Ovary (tissue), 9 donors: ENCODE data around the gene SCGB3A1. TPM values are rescaled to one million over a fixed set of nuclear protein-coding genes. Genes with fewer than 3 reads are reported as not detected.

ENCODE experiments used
- DNase-seq, 5 donors: peaks; one replicate each; pipeline ENCODE4 v3.0.0-alpha.2; 2019 to 2020
- H3K27ac ChIP-seq, 2 donors: fragments of 200-600 bp; one replicate each; pipeline versions ENCODE4 v1.5.1 to v1.8.0; 2019 to 2022
- H3K27me3 ChIP-seq: fragments of 200-600 bp; one replicate; pipeline ENCODE4 v1.8.0; 2022
- H3K36me3 ChIP-seq: fragments of 200-600 bp; sonication (generic); one replicate; pipeline ENCODE4 v1.5.1; 2019
- H3K4me1 ChIP-seq: one replicate; pipeline ENCODE4 v1.8.1; 2013; ENCODE audit warnings: mild to moderate bottlenecking, moderate library complexity; ENCODE audit not compliant: insufficient read depth
- H3K4me3 ChIP-seq: fragments of 200-600 bp; sonication (generic); one replicate; pipeline ENCODE4 v1.5.1; 2017
- H3K9me3 ChIP-seq, 2 donors: fragments of 200-600 bp in 1 of 2; sonication (generic) in 1 of 2; one replicate each; pipeline versions ENCODE4 v1.5.1 to v1.8.1; 2013 to 2019; ENCODE audit warnings: mild to moderate bottlenecking in 1 of 2, moderate library complexity in 1 of 2
- CTCF ChIP-seq, 3 donors: fragments of 450-650 bp in 2 of 3; fragments of 200-600 bp in 1 of 3; IDR thresholded peaks; one replicate each; pipeline versions ENCODE4 v1.5.1 to v1.8.0; 2016 to 2022; ENCODE audit warnings: antibody characterized with exemption in 3 of 3, mild to moderate bottlenecking in 1 of 3
- EP300 ChIP-seq: sonication (generic); formaldehyde crosslinking; IDR thresholded peaks from one replicate; pipeline ENCODE4 v1.6.1; 2017; ENCODE audit warnings: antibody characterized with exemption
- POLR2A ChIP-seq: fragments of 450-650 bp; IDR thresholded peaks from one replicate; pipeline ENCODE4 v1.6.1; 2017; ENCODE audit warnings: antibody characterized with exemption, mild to moderate bottlenecking, moderate library complexity
- WGBS, 3 donors: extraction: QIAGEN DNeasy Blood & Tissue Kit in 1 of 3; methylation state at CpG; one replicate each; pipeline versions ENCODE4 v1.1.5 to v1.1.7; 2013 to 2017; 5-methylcytosine and 5-hydroxymethylcytosine counted together
- intact Hi-C, 4 donors: fragments of 100-400 bp; cut with DNase I; formaldehyde crosslinking; loops; one replicate each; pipeline versions ENCODE4 v1.11.0 to v1.15.1; 2022 to 2023
- polyA plus RNA-seq, 2 donors: library from polyadenylated mRNA; stranded (reverse); fragments of 200-250 nt in 1 of 2; fragments of 350-450 nt in 1 of 2; fragmentation: Illumina TruSeq in 1 of 2; extraction: RNeasy Lipid Tissue Mini Kit (QIAGEN cat#74804) in 1 of 2; gene quantifications; one replicate each; pipeline ENCODE4 v1.2.3, GENCODE V29; 2013 to 2014
- total RNA-seq, 7 donors: library from RNA; depleted of rRNA in 2 of 7; stranded (reverse); fragments of >200 nt in 2 of 7; fragmentation: NEBNext Ultra II Directional in 3 of 7; extraction: Animal tissue kit (Norgen Biotek cat#: 25700) in 3 of 7; gene quantifications; one replicate each; pipeline versions ENCODE4 v1.1.0 to v1.2.4, GENCODE V29; 2016 to 2023
- donor health status: DM: no; HTN: no; CAD: no; lungs with moderate emphysema.
- donor health status: DM: no; HTN: no; CAD: no.
- donor health status: Bipolar disorder and iron deficiency.
- donor health status: DM: yes; HTN: yes; CAD: no.
- donor health status: DM: no; HTN: no; CAD: no.
- donor health status: DM: yes; HTN: yes; CAD: no.

The SCGB3A1 gene
- total and polyA plus RNA-seq, 9 donors, result 1.5 to 18.7 (median 2.7) TPM; not detected in 4

GRCh38 chr5:180608572-180609310 lies 17.4 kb upstream of the SCGB3A1 start:
- Histone ChIP-seq H3K27me3 (no peaks in the 10 kb centered on the region), H3K9me3 (no peaks in the 10 kb centered on the region), H3K4me3 (no peak overlapping the region), H3K27ac (no peak overlapping the region), H3K36me3 (no peaks in the 10 kb centered on the region), H3K4me1 (no peaks in the 10 kb centered on the region)
- TF ChIP-seq EP300 (no peak), POLR2A (no peak), CTCF (IDR thresholded peaks at IDR 0.05) (no peak)
- WGBS, 3 donors, result 81 to 86% (median 84%) methylated on average over 26 of the region's 26 CpGs
- intact Hi-C loops, result no loop called here
- DNase-seq, result no peak

- 40 to 47% (median 43%) methylated on average over 18 of the region's 18 CpGs for WGBS, 3 donors
- intact Hi-C loops, result no loop called here
Measured at GRCh38 chr5:180607861-180608571, 16.7 kb upstream of the SCGB3A1 start.

GRCh38 chr5:180606215-180606785 lies 15.0 kb upstream of the SCGB3A1 start:
- 80 to 86% (median 85%) methylated on average over 21 of the region's 21 CpGs for WGBS, 3 donors
- Histone ChIP-seq H3K27me3 (no peaks in the 10 kb centered on the region), H3K36me3 (no peaks in the 10 kb centered on the region), H3K4me3 (no peak overlapping the region), H3K9me3 (no peaks in the 10 kb centered on the region), H3K4me1 (peaks cover 2% of the 10 kb centered on the region), H3K27ac (no peak overlapping the region)
- intact Hi-C loops, result no loop called here
- no peak for DNase-seq
- TF ChIP-seq EP300, result no peak
- TF ChIP-seq CTCF (IDR thresholded peaks at IDR 0.05), result no peak
- no peak for TF ChIP-seq POLR2A

More at GRCh38 chr5:180607861-180608571, 16.7 kb upstream of the SCGB3A1 start:
- no peaks in the 10 kb centered on the region for H3K4me1 ChIP-seq
- TF ChIP-seq POLR2A (no peak), CTCF (IDR thresholded peaks at IDR 0.05) (no peak), EP300 (no peak)
- H3K36me3 ChIP-seq, result no peaks in the 10 kb centered on the region
- no peaks in the 10 kb centered on the region for H3K9me3 ChIP-seq
- DNase-seq, result no peak
- H3K4me3 ChIP-seq, result no peak overlapping the region
- no peak overlapping the region for H3K27ac ChIP-seq
- no peaks in the 10 kb centered on the region for H3K27me3 ChIP-seq

GRCh38 chr5:180605554-180606214 lies 14.4 kb upstream of the SCGB3A1 start:
- intact Hi-C loops, result no loop called here
- no peaks in the 10 kb centered on the region for H3K9me3 ChIP-seq
- WGBS, 3 donors, result 57 to 69% (median 59%) methylated on average over 11 of the region's 11 CpGs
- no peaks in the 10 kb centered on the region for H3K36me3 ChIP-seq
- no peak for DNase-seq
- no peak for TF ChIP-seq POLR2A
- H3K27me3 ChIP-seq, result no peaks in the 10 kb centered on the region
- H3K4me1 ChIP-seq, result peaks cover 2% of the 10 kb centered on the region
- no peak overlapping the region for H3K27ac ChIP-seq
- H3K4me3 ChIP-seq, result no peak overlapping the region
